ENCODE data around the gene IL23R.

The IL23R gene

GRCh38 chr1:67239738-67240137, 73.5 kb downstream of the IL23R start:
- DNase-seq (ENCODE audit: low spot score): no peak

- DNase-seq (ENCODE audit: low spot score): no peak
Measured at GRCh38 chr1:67241200-67241746, 75.0 kb downstream of the IL23R start.

- no peak for DNase-seq (ENCODE audit: low spot score)
Measured at GRCh38 chr1:67242016-67242415, 75.8 kb downstream of the IL23R start.

- DNase-seq (ENCODE audit: low spot score): no peak
Measured at GRCh38 chr1:67250051-67250653, 83.9 kb downstream of the IL23R start.

- DNase-seq (ENCODE audit: low spot score): no peak
Measured at GRCh38 chr1:67256291-67257172, 90.3 kb downstream of the IL23R start.

GRCh38 chr1:67257173-67257535, 90.9 kb downstream of the IL23R start:
- DNase-seq (ENCODE audit: low spot score): no peak

- DNase-seq (ENCODE audit: low spot score): no peak
Measured at GRCh38 chr1:67261680-67262079, 95.4 kb downstream of the IL23R start.

- DNase-seq (ENCODE audit: low spot score): no peak
Measured at GRCh38 chr1:67262735-67263134, 96.5 kb downstream of the IL23R start.

- no peak for DNase-seq (ENCODE audit: low spot score)
Measured at GRCh38 chr1:67264152-67264551, 97.9 kb downstream of the IL23R start.

GRCh38 chr1:67264899-67265298, 98.6 kb downstream of the IL23R start:
- no peak for DNase-seq (ENCODE audit: low spot score)

- no peak for DNase-seq (ENCODE audit: low spot score)
Measured at GRCh38 chr1:67269061-67269460, 102.8 kb downstream of the IL23R start.

GRCh38 chr1:67270541-67270940, 104.3 kb downstream of the IL23R start:
- no peak for DNase-seq (ENCODE audit: low spot score)

GRCh38 chr1:67273591-67273990, 107.3 kb downstream of the IL23R start:
- DNase-seq (ENCODE audit: low spot score): no peak

GRCh38 chr1:67274623-67275325, 108.5 kb downstream of the IL23R start:
- no peak for DNase-seq (ENCODE audit: low spot score)

- no peak for DNase-seq (ENCODE audit: low spot score)
Measured at GRCh38 chr1:67280696-67281095, 114.4 kb downstream of the IL23R start.

GRCh38 chr1:67281244-67281643, 115.0 kb downstream of the IL23R start:
- DNase-seq (ENCODE audit: low spot score): no peak

GRCh38 chr1:67285780-67286488, 119.7 kb downstream of the IL23R start:
- no peak for DNase-seq (ENCODE audit: low spot score)

- no peak for DNase-seq (ENCODE audit: low spot score)
Measured at GRCh38 chr1:67290236-67290635, 124.0 kb downstream of the IL23R start.

GRCh38 chr1:67294836-67295617, 128.8 kb downstream of the IL23R start:
- no peak for DNase-seq (ENCODE audit: low spot score)

- DNase-seq (ENCODE audit: low spot score): no peak
Measured at GRCh38 chr1:67298762-67299161, 132.5 kb downstream of the IL23R start.

- no peak for DNase-seq (ENCODE audit: low spot score)
Measured at GRCh38 chr1:67299296-67299695, 133.0 kb downstream of the IL23R start.

Data from GM03348 (cell line).